ENCODE measurements around the gene BABAM2. TPM values are rescaled to one million over a fixed set of nuclear protein-coding genes. Genes with fewer than 3 reads are reported as not detected.
A peak's percentile ranks its signal among the peaks of the same experiment; 100 is the strongest.

Gene BABAM2
- total and polyA plus RNA-seq, 2 experiments from 2014 or later, result 31.8 to 83.3 TPM

DNA sequence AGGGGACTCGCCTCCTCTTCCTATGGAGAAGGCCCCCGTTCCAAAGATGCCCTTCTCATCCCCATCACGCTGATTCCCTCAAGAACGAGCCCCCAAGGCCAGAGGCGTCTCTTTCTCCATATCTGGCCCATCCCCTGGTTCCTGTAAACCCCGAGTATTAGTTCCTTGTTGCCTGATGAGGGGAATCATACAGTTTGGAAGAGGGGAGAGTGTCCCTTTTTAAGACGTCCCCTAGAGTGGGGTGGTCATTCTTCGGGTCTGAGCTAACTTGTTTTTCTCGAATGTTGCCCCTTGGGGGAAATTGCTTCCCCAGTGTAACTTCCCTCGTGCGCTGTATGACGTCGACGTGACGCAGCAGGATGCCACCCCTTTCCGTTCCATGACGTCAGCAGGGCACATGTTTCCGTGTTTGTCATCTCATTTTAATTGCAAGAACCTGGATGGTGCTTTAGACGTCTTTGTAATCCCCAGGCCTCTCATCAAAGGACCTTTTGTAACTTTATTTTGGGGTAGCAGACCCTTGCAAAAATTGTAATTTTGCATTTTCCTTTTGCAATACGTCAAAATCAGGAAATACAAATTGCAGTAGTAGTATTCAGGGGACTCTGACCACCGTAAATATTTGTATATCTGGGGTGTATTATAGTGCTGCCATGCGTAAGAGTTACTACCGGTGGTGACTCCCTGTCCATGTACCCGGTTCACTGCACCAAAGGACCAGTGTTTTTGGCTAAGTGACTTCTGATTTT lies 569 bp downstream of the BABAM2 start:
- peak; percentile 27 to 93 for DNase-seq (ENCODE audit: low read depth in 1 of 2, low spot score in 1 of 2)
- Histone ChIP-seq H3K36me3 (no peaks in the 10 kb centered on the region), H3K4me3 (peak overlapping the region; percentile 91), H3K9me3 (ENCODE audit: low read depth) (no peaks in the 10 kb centered on the region), H3K27me3 (no peaks in the 10 kb centered on the region), H3K4me1 (ENCODE audit: low read depth) (peaks cover 8% of the 10 kb centered on the region), H3K27ac (peak overlapping the region; percentile 99)
- TF ChIP-seq, protein P1, sequence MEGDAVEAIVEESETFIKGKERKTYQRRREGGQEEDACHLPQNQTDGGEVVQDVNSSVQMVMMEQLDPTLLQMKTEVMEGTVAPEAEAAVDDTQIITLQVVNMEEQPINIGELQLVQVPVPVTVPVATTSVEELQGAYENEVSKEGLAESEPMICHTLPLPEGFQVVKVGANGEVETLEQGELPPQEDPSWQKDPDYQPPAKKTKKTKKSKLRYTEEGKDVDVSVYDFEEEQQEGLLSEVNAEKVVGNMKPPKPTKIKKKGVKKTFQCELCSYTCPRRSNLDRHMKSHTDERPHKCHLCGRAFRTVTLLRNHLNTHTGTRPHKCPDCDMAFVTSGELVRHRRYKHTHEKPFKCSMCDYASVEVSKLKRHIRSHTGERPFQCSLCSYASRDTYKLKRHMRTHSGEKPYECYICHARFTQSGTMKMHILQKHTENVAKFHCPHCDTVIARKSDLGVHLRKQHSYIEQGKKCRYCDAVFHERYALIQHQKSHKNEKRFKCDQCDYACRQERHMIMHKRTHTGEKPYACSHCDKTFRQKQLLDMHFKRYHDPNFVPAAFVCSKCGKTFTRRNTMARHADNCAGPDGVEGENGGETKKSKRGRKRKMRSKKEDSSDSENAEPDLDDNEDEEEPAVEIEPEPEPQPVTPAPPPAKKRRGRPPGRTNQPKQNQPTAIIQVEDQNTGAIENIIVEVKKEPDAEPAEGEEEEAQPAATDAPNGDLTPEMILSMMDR (IDR thresholded peaks at IDR 0.05; ENCODE audit: low read depth, low read length), result no peak

DNA sequence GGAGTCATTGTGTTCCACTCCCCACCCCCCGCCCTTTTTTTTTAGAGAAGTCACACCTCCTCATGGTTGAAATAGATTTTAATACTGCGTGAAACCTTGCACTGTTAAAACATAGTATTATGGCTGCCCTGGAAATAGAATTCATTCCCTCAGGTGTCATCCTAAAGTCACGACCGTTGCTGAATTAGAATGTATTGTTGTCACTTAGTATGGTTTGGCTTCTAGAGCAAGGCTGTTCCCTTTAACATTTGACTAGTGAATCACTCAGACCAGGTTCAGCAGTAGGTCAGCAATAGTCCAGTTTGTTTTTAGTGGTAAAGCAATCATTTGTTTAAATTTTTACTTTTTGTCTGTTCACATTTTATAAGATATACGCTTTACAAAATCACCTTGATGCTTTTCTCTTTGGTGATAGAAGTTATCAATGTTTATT lies 1.2 kb downstream of the BABAM2 start:
- H3K4me3 ChIP-seq, result no peak overlapping the region
- peaks cover 8% of the 10 kb centered on the region for H3K4me1 ChIP-seq (ENCODE audit: low read depth)
- peak in 1 of 2 donors; percentile 27 for DNase-seq (ENCODE audit: low read depth in 1 of 2, low spot score in 1 of 2)
- H3K9me3 ChIP-seq (ENCODE audit: low read depth), result no peaks in the 10 kb centered on the region
- peaks cover 3% of the 10 kb centered on the region for H3K36me3 ChIP-seq
- TF ChIP-seq, protein P1 (IDR thresholded peaks at IDR 0.05; ENCODE audit: low read depth, low read length), result no peak
- no peak overlapping the region for H3K27ac ChIP-seq
- H3K27me3 ChIP-seq, result no peaks in the 10 kb centered on the region

DNA sequence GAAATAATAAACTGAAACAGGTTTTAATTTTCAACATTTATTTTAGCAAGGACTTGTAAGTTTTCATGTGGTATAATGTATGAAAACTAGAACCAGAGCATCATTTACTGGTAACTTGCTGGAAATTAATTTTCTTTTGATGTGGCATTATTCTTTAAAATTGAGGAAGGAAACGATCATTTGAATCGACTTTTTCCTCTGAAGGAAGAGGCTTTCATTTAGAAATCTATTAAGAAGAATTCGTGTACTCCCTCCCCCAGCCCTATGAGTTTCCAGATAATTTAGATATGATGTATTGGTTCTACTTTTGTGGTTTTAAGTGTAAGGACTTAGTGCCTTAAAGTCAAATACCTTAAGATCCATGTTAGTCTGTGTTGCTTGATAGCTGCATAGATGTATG lies 2.5 kb downstream of the BABAM2 start:
- H3K36me3 ChIP-seq, result peaks cover 5% of the 10 kb centered on the region
- H3K9me3 ChIP-seq (ENCODE audit: low read depth), result no peaks in the 10 kb centered on the region
- DNase-seq (ENCODE audit: low read depth in 1 of 2, low spot score in 1 of 2), result no peak
- no peak overlapping the region for H3K27ac ChIP-seq
- H3K27me3 ChIP-seq, result no peaks in the 10 kb centered on the region
- H3K4me1 ChIP-seq (ENCODE audit: low read depth), result peaks cover 8% of the 10 kb centered on the region
- TF ChIP-seq, protein P1 (IDR thresholded peaks at IDR 0.05; ENCODE audit: low read depth, low read length), result no peak
- no peak overlapping the region for H3K4me3 ChIP-seq

DNA sequence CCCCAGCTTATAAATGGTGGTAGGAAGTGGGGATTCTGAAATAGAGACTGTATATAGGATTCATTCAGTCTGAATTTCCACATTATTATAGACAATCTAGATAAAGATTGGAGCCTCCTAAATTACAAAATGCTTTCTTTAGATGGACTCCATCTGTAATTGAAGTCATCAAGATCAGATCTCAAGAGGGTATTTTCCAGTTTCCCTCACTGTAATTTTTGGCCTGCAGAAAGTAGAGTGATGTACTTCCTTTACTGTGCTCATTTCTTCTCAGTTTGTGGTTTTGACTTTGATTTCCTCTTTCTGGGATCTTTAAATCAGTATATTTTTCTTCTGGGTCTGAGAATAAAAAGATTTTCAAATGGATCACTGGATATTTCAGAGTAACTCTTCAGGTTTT lies 7.2 kb downstream of the BABAM2 start:
- no peak overlapping the region for H3K27ac ChIP-seq
- H3K4me3 ChIP-seq, result no peak overlapping the region
- no peaks in the 10 kb centered on the region for H3K4me1 ChIP-seq (ENCODE audit: low read depth)
- no peak for DNase-seq (ENCODE audit: low read depth in 1 of 2, low spot score in 1 of 2)
- H3K36me3 ChIP-seq, result peaks cover 10% of the 10 kb centered on the region
- no peaks in the 10 kb centered on the region for H3K27me3 ChIP-seq
- no peaks in the 10 kb centered on the region for H3K9me3 ChIP-seq (ENCODE audit: low read depth)
- TF ChIP-seq, protein P1 (IDR thresholded peaks at IDR 0.05; ENCODE audit: low read depth, low read length), result no peak

- Histone ChIP-seq H3K4me3 (no peak overlapping the region), H3K27ac (no peak overlapping the region), H3K27me3 (no peaks in the 10 kb centered on the region), H3K4me1 (ENCODE audit: low read depth) (no peaks in the 10 kb centered on the region), H3K9me3 (ENCODE audit: low read depth) (no peaks in the 10 kb centered on the region), H3K36me3 (peaks cover 10% of the 10 kb centered on the region)
- TF ChIP-seq, protein P1 (IDR thresholded peaks at IDR 0.05; ENCODE audit: low read depth, low read length), result no peak
- no peak for DNase-seq (ENCODE audit: low read depth in 1 of 2, low spot score in 1 of 2)
These were observed 10.7 kb downstream of the BABAM2 start for GRCh38 chr2:27901234-27901633.
